Gastrocnemius medialis (tissue), 4 donors: Measurements from ENCODE around the gene RAB25. TPM values are rescaled to one million over a fixed set of nuclear protein-coding genes. Genes with fewer than 3 reads are reported as not detected.

Experiments used
- ATAC-seq, 2 donors: fragments of 150-250 bp; one replicate each; pipeline ENCODE4 v1.9.1; 2016
- DNase-seq, 2 donors: peaks; one replicate each; pipeline ENCODE4 v3.0.0-alpha.2; 2019
- H3K27ac ChIP-seq, 4 donors: fragments of 200-600 bp; sonication (generic); 1 replicate in 1 of 4; 2 replicates in 3 of 4; pipeline ENCODE4 v1.5.1; 2016 to 2018; ENCODE audit warnings: mild to moderate bottlenecking in 2 of 4, moderate library complexity in 1 of 4
- H3K27me3 ChIP-seq, 3 donors: fragments of 200-600 bp; sonication (generic) in 2 of 3; 1 replicate in 1 of 3; 2 replicates in 2 of 3; pipeline versions ENCODE4 v1.5.1 to v1.6.0; 2016 to 2019; ENCODE audit warnings: mild to moderate bottlenecking in 1 of 3, moderate library complexity in 1 of 3
- H3K36me3 ChIP-seq, 2 donors: fragments of 200-600 bp; sonication (generic) in 1 of 2; one replicate each; pipeline ENCODE4 v1.5.1; 2017 to 2018
- H3K4me1 ChIP-seq, 2 donors: fragments of 200-600 bp; sonication (generic) in 1 of 2; one replicate each; pipeline ENCODE4 v1.5.1; 2016 to 2017; ENCODE audit warnings: mild to moderate bottlenecking in 2 of 2
- H3K4me3 ChIP-seq, 4 donors: fragments of 200-600 bp; sonication (generic) in 3 of 4; 1 replicate in 1 of 4; 2 replicates in 3 of 4; pipeline ENCODE4 v1.5.1; 2016 to 2019; ENCODE audit warnings: mild to moderate bottlenecking in 2 of 4
- H3K9me3 ChIP-seq, 3 donors: fragments of 200-600 bp; sonication (generic) in 2 of 3; 1 replicate in 1 of 3; 2 replicates in 2 of 3; pipeline ENCODE4 v1.5.1; 2016 to 2019
- POLR2A ChIP-seq, 2 donors: fragments of 450-650 bp; IDR thresholded peaks; one replicate each; pipeline ENCODE4 v1.6.1; 2017; ENCODE audit warnings: antibody characterized with exemption in 2 of 2, mild to moderate bottlenecking in 2 of 2, moderate library complexity in 2 of 2
- in situ Hi-C, 4 donors: fragments of 200-750 bp; cut with MboI; loops; one replicate each; pipeline versions ENCODE4 v1.15.0 to v1.8.0; 2017; ENCODE audit warnings: low sequenced_read_pairs in 4 of 4
- intact Hi-C: fragments of 100-400 bp; cut with DNase I; formaldehyde crosslinking; loops from one replicate; pipeline ENCODE4 v1.15.1; 2023; ENCODE audit warnings: low total_unique reads
- total RNA-seq, 4 donors: library from RNA; depleted of rRNA; stranded (reverse); fragments of >200 nt; gene quantifications; one replicate each; pipeline versions ENCODE4 v1.1.0 to v1.2.3, GENCODE V29; 2016
- TF ChIP-seq, protein P1 (sequence below), 5 experiments: fragments of 450-650 bp in 3 of 5; fragments of 200-600 bp in 2 of 5; sonication (generic) in 2 of 5; IDR thresholded peaks in 4 of 5; conservative IDR thresholded peaks in 1 of 5; 1 replicate in 4 of 5; 2 replicates in 1 of 5; pipeline ENCODE4 v1.5.1; 2016 to 2019; ENCODE audit warnings: antibody characterized with exemption in 5 of 5, mild to moderate bottlenecking in 3 of 5, moderate library complexity in 3 of 5

RAB25 gene
- total RNA-seq, 4 donors from 2014 or later: 1.2 TPM; not detected in 3

DNA sequence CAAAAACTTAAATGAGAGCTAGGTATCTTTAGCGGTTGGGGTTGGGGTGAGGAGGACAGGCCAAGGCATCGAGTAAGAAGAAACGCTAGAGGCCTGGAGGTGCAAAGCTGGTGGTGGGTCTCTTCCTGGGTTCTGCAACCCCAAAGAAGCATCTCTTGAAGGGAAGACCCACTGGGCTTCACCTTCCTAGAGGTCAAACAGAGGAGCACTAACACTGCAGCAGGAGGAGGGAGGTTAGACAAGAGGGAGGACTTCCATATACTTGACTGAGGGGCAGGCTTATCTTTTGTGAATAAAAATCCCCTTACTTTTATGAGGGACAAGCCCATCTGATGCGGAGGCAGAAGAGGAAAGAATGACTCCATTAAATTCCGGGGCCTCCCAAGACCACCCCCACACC lies 18.8 kb downstream of the RAB25 start:
- H3K36me3 ChIP-seq: no peaks in the 10 kb centered on the region
- no peaks in the 10 kb centered on the region for H3K9me3 ChIP-seq
- no peak for DNase-seq
- TF ChIP-seq POLR2A (IDR thresholded peaks at IDR 0.05): no peak
- TF ChIP-seq, protein P1, sequence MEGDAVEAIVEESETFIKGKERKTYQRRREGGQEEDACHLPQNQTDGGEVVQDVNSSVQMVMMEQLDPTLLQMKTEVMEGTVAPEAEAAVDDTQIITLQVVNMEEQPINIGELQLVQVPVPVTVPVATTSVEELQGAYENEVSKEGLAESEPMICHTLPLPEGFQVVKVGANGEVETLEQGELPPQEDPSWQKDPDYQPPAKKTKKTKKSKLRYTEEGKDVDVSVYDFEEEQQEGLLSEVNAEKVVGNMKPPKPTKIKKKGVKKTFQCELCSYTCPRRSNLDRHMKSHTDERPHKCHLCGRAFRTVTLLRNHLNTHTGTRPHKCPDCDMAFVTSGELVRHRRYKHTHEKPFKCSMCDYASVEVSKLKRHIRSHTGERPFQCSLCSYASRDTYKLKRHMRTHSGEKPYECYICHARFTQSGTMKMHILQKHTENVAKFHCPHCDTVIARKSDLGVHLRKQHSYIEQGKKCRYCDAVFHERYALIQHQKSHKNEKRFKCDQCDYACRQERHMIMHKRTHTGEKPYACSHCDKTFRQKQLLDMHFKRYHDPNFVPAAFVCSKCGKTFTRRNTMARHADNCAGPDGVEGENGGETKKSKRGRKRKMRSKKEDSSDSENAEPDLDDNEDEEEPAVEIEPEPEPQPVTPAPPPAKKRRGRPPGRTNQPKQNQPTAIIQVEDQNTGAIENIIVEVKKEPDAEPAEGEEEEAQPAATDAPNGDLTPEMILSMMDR (IDR thresholded peaks at IDR 0.05 in 4 of 5, conservative IDR thresholded peaks at IDR 0.05 in 1 of 5): no peak
- no peak overlapping the region for H3K27ac ChIP-seq
- peaks cover 10 to 14% of the 10 kb centered on the region in 2 donors for H3K4me1 ChIP-seq
- intact Hi-C loops (no loop called here), in situ Hi-C loops (no loop called here)
- peaks cover 0 to 5% (median 0%) of the 10 kb centered on the region in 3 donors for H3K27me3 ChIP-seq
- H3K4me3 ChIP-seq: no peak overlapping the region
- ATAC-seq: no peak

DNA sequence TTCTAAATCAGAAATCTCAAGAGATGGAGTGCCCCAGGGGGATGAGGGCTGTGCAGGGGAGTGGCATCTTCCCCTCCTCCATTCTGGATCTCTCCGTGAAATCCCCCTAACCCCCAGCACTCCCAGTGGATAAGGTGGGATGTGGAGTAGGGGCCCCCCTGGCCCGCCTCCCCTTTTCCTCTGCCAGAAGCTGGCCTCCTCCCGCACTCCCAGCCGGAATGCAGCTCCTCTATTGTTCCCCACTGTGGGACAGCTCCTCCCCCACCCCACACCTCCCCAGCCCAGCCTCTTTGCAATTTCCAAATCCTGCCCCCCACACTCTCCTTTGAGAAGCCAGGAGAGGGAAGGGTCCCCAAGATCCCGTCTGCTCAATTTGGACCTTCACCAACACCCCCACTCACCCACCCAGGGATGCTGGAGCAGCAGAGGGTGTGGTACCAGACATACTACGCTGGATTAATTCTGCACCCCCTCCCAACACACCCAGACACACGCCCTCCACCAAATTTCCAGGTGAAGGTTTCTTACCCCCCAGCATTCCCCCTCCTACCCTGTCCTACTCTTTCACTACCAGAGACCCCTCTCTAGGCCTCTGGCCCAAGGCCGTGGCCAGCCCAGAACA lies 19.4 kb downstream of the RAB25 start:
- ATAC-seq (no peak), DNase-seq (no peak)
- no peak overlapping the region for H3K27ac ChIP-seq
- TF ChIP-seq POLR2A (IDR thresholded peaks at IDR 0.05): no peak
- TF ChIP-seq, protein P1 (IDR thresholded peaks at IDR 0.05 in 4 of 5, conservative IDR thresholded peaks at IDR 0.05 in 1 of 5): no peak
- H3K36me3 ChIP-seq: no peaks in the 10 kb centered on the region
- H3K27me3 ChIP-seq: peaks cover 0 to 5% (median 0%) of the 10 kb centered on the region in 3 donors
- in situ Hi-C loops: no loop called here
- intact Hi-C loops: no loop called here
- no peaks in the 10 kb centered on the region for H3K9me3 ChIP-seq
- H3K4me1 ChIP-seq: peaks cover 6 to 14% of the 10 kb centered on the region in 2 donors
- H3K4me3 ChIP-seq: no peak overlapping the region

DNA sequence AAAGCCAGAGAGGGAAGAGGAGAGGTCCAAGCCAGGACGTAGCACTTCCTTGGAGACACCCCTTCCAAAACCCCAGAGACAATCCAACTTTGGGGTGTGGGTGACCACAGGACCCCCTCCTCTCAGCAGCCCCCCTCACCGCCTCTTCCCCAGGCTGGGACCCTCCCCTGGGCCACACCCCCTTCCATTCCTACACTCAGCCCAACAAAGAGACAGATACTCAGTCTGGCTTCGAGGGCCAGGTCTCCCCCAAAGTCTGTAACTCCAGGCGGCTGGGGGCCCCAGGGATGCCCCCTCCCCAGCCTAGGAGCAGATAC lies 19.9 kb downstream of the RAB25 start:
- intact Hi-C loops: no loop called here
- TF ChIP-seq, protein P1 (IDR thresholded peaks at IDR 0.05 in 4 of 5, conservative IDR thresholded peaks at IDR 0.05 in 1 of 5): no peak
- TF ChIP-seq POLR2A (IDR thresholded peaks at IDR 0.05): no peak
- in situ Hi-C loops: no loop called here
- Histone ChIP-seq H3K4me1 (peaks cover 3 to 14% of the 10 kb centered on the region in 2 donors), H3K27ac (no peak overlapping the region), H3K4me3 (no peak overlapping the region), H3K36me3 (no peaks in the 10 kb centered on the region), H3K9me3 (no peaks in the 10 kb centered on the region), H3K27me3 (peaks cover 0 to 5% (median 0%) of the 10 kb centered on the region in 3 donors)
- ATAC-seq (no peak), DNase-seq (no peak)

DNA sequence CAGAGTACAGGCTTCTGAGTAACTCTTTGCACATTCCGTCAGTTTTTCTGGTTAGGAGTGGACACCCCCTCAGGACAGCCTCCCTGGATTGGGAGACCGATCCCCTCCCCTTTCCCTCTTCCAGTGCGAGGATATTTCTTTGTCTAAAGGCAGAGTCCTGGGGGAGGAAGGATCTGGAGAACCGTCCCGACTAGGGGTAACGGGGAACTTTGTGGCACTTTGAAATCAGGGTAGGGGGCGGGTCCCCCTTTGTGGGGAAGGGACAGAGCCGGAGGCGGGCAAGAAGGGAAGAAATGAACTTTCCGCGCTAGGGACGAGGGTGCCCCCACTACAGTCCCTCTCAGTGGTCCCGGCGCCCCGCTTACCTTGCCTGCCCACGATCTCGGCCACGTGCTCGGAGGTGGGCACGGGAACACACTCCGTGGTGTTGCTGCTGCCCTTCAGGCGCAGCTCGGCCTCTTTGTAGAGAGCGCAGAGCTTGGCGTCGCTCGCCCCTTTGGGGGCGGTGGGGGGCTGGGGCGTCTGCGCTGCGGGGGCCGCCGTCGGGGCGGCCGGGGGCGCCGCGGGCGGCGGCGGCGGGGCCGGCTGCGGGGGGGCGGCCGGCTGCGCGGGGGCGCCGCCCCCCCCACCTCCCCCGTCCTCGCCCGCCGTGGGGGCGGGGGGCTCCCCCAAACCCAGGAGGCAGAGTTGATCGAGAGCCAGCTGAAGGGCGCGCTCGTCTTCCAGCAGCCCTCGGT lies 20.4 kb downstream of the RAB25 start:
- in situ Hi-C loops (no loop called here), intact Hi-C loops (no loop called here)
- no peak for DNase-seq
- Histone ChIP-seq H3K27me3 (peaks cover 0 to 5% (median 0%) of the 10 kb centered on the region in 3 donors), H3K27ac (no peak overlapping the region), H3K4me3 (peak overlapping the region; percentile 81 to 95 (median 87)), H3K4me1 (peaks cover 3 to 14% of the 10 kb centered on the region in 2 donors), H3K36me3 (no peaks in the 10 kb centered on the region), H3K9me3 (no peaks in the 10 kb centered on the region)
- TF ChIP-seq, protein P1 (IDR thresholded peaks at IDR 0.05 in 4 of 5, conservative IDR thresholded peaks at IDR 0.05 in 1 of 5): no peak
- TF ChIP-seq POLR2A (IDR thresholded peaks at IDR 0.05): no peak
- ATAC-seq: no peak
